GM18508 (cell line): Measurements from ENCODE around the gene TUBG1.
"Not testable (repeated sequence)": the region's sequence is repeated elsewhere in the genome, so short reads cannot be mapped to it uniquely, and the experiment has no call there.

ENCODE experiments used
- ATAC-seq: cut with Tn5 transposase; IDR thresholded peaks from one replicate; pipeline ENCODE4 v1.9.1; 2021; ENCODE audit warnings: moderate number of reproducible peaks; ENCODE audit not compliant: insufficient read depth, unreplicated experiment

Gene TUBG1

DNA sequence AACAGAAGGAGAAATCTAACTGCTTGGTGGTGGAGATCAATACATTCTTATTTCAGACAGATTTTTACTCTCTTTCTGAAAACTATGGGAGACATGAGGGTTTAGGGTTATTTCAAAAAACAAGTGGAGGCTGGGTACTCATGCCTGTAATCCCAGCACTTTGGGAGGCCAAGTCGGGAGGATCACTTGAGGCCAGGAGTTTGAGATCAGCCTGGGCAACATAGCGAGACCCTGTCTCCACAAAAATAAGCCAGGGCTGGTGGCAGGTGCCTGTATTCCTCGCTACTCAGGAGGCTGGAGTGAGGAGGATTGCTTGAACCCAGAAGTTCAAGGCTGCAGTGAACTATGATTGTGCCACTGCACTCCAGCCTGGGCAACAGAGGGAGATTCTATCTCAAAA, 12.5 kb downstream of the TUBG1 start:
- ATAC-seq = not testable (repeated sequence)

DNA sequence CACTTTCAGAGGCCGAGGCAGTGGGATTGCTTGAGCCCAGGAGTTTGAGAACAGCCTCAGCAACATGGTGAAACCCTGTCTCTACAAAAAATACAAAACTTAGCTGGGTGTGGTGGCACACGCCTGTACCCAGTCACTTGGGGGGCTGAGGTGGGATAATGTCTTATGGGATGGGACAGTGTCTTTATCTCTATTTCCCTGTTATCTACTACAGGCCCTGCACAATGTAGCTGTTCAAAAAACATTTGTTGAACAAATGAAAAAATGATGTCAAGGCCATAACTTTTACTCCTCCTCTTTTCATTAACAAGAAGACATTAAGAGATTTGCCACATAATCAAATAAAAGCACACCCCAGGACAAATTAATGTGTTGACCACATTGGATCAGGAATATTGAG, 13.8 kb downstream of the TUBG1 start:
- ATAC-seq = no peak

DNA sequence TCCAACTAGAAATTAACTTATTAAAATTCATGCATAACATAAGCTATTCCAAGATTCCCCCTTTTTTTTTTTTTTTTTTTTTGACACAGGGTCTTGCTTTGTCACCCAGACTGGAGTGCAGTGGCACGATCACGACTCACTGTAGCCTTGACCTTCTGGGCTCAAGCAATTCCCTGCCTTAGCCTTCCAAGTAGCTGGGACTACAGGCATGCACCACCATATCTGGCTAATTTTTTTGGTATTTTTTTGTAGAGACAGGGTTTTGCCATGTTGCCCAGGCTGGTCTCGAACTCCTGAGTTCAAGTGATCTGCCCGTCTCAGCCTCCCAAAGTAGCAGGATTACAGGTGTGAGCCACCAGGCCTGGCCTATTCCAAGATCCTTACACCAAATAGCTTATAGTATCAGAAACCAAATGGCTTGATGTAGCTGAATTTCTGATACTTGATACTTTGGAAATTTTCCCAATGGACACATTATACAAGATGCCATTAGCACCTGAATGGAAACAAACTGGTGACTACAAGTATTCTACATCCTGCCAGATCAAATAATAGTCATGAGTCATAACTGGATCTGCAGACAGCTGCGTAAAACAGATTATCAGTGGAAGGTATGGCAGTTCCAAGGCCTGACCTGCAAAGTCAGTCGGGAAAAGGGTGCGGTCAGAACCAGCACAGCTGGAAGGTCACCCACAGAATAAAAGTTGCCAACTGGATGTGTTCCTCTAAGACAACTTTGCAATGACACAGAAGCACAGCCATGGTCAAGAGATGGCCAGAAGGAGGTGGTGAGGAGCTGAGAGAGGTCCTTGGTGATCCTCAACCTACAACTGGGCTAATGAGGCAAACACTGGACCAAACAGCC, 14.5 kb downstream of the TUBG1 start:
- ATAC-seq = no peak

DNA sequence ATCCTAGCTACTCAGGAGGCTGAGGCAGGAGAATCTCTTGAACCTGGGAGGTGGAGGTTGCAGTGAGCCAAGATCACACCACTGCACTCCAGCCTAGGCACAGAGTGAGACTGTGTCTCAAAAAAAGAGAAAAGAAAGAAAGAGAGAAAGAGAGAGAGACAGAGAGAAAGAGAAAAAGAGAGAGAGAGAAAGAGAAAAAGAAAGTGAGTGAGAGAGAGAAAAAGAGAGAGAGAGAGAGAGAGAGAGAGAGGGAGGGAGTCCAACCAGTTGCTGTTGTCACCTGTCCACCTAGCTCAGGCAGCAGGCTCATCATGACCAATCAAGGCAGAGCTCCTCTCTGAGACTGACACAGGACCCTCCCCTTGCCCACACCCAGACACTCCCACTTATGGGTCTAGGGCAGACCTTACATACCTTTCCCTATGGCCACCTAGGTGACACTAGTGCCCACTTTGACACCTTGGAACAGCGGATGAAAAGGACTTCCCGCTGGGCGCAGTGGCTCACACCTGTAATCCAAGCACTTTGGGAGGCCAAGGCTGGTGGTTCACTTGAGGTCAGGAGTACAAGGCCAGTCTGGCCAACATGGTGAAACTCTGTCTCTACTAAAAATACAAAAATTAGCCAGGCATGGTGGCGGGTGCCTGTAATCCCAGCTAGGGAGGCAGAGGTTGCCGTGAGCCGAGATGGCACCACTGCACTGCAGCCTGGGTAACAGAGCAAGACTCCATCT, 17.7 kb downstream of the TUBG1 start:
- not testable (repeated sequence) for ATAC-seq

DNA sequence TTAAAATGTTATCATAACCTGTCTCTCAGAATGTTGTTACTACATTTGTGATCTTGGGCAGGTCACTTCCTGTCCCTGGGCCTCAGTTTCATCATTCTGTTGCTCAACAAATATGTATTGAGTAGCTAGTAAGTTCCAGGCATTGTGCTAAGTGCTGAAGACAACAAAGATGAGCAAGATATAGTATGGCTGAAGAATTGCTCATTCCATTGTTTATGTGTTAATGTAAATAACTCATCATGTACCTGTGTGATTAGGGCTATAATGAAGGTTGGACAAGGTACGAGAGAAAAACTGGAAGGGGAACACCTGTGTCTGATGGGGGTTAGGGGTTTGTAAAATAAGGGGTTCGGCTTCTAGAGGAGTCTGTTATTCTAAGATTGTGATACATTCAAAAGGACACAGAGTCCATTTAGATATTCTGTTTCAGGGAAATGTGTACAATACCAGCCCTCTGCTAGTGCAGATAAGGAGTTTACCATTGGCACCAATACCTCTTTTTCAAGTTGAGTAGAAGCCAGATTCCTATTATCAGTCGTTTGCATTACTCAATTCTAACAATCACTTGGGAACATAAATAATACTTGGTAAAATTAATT, 20.0 kb downstream of the TUBG1 start:
- ATAC-seq = no peak

DNA sequence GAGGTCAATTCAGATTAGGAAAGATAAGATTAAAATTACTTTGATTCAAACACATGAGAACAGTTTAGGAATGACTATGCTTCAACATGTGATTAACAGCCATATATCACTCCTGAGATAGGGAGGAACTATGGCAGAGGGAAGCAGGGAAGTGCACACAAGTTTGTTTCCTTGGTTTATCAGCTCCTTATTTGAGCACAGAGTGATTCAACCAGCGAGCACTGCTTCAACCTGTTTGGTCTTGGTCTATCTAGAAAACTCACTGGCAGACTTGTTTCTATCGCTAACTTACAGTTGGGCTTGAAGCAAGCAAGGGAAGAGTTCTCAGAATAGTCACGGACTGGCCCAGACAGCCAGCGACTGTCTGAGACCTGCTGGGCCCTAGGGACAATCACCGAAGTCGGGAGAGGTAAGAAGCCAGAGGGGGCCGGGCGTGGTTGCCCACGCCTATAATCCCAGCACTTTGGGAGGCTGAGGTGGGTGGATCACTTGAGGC, 23.5 kb downstream of the TUBG1 start:
- no peak for ATAC-seq

DNA sequence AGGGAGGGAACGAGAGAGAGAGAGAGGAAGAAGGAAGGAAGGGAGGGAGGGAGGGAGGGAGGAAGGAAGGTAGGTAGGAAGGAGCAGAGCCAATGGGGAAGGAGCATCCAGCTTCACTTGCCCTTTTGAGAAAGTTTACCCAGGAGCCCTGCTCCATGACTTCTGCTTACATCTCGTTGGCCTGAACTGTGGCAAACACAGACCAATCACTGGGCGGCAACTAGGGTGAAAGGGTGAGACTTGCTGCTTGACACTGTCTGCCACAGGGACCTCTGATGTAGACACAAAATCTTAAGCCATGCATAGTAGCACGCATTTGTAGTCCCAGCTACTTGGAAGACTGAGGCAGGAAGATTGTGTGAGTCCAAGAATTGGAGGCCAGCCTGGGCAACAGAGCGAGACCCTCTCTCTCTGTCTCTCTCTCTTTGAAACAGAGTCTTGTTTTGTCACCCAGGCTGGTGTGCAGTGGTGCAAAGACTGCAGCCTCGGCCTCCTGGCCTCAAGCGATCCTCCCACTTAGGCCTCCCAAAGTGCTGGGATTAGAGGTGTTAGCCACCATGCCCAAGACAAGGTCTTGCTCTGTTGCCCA, 30.1 kb downstream of the TUBG1 start:
- no peak for ATAC-seq

DNA sequence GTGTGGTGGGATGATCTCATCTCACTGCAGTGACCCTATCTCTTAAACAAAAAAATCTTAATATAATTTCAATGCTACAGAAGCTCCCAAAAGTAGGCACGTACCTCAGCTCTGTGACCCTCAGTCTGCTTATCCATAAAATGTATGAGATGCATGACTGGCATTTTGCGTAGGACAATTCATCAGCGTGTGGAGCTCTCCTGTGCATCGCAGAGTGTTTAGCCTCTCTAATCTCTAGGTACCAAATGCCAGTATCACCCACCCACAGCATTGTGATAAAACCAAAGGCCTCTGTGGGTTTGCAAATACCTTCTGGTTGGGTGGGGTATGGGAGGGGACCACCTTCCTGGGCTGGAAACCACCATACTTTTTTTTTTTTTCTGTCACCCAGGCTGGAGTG, 30.6 kb downstream of the TUBG1 start:
- no peak for ATAC-seq

DNA sequence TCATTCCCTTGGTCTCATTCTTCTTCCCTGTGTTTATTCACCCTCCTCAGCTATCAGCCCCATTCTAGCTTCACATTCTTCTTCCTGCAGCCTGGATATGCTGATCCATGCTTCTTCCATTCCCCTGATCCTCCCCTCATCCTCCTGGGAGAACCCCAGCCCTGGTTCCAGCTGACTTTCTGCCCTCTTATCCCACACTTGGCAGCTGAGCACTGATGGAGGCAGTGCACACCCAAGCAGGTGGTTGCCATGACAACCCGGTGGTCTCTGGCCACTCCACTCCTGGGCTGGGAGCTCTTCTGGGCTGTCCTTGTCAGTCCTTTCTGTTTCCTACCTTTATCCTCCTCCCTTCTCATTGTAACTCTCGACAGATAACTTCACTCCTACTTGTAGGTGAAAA, 32.9 kb downstream of the TUBG1 start:
- ATAC-seq = no peak

DNA sequence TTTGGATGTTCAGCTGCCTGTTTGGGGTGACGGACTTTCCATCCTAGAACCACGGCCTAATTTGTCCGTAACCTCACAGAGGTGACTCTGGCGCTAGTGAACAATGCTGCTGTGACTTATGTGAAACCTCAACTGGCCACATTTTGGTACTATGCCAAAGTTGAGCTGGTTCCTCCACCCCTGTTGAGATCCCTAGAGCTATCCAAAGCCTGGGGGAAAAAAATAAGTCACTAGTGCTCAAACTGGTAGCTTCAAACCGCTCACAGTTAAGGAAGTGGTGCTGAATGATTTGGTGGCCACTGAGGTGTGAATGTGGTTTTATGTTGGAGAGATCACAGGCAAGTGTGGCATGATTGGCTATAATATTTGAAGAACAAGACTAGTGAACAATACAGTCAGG, 38.3 kb downstream of the TUBG1 start:
- ATAC-seq = no peak

DNA sequence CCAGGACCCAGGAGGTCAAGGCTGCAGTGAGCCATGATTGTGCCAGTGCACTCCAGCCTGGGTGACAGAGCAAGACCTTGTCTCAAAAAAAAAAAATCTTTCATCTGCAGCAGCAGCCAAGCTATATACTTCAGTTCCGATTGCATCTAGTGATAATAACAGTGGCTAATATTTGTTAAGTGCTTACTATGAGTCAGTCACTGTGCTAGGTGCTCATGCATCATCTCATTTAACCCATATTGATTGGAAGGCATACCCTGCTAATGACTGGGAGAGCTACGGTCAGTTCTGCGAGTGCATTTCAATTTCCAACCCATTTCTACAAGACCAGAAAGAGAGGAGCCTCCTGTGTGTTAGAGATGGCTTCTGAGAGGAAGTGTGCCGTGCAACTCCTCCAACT, 41.9 kb downstream of the TUBG1 start:
- ATAC-seq = no peak

DNA sequence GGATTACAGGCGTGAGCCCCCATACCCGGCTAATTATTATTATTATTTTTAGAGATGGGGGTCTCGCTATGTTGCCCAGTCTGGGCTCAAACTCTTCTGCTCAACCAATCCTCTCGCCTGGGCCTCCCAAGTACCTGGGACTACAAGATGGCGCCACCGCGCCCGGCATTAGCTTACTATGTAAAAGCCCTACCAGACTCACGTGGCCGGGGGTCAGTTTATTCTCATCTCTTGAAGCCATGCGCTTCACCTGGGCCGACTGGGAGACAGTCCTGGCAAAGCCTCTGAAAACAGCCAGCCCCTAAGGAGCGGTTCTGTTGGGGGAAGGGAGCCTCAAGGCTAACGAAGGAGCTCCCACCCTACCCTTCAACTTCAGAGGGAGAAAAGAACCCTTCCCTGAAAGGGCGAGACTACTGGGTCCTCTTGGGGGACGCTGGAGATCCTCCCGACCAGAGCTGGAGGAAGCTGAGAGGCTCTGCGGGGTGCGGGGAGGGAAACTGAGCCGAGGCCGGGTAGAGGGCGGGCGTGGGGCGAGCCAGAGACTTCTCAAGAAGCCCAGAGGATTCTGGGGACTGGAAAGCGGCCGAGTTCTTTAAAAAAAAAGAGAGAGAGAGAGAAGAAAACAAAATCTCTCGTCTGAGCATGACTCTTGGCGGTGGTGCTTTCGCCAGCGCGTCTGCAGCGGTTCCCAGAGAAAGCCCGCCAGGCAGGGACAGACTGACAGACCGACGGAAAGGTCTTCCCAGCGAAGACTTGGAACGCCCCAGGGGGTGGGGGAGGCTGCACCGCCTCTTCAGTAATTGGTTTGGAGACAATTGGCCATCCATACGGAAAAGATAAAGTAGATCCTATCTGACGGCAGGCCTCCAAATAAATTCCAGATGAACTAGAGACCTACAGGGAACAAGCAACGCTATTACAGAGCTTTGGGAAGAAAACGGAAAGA, 44.0 kb downstream of the TUBG1 start:
- ATAC-seq = no peak

DNA sequence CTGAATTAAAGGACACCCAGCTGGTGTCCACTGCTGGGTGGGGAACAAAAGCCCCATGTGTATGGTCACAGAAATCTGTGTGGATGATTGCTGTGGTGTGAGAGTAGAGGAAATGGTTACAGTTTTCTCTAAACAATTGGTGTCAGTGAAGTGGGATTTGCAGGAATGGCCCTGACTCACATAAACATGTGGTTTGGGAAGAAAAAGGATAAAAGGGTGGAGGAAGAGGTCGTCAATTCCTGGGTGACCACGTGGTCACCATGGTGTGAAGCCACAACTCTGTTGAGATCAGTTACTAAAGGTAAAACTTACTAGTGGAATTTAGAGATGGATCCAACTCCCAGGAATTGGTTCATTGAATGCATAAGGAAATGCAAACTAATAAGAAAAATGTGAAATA, 46.0 kb downstream of the TUBG1 start:
- no peak for ATAC-seq

DNA sequence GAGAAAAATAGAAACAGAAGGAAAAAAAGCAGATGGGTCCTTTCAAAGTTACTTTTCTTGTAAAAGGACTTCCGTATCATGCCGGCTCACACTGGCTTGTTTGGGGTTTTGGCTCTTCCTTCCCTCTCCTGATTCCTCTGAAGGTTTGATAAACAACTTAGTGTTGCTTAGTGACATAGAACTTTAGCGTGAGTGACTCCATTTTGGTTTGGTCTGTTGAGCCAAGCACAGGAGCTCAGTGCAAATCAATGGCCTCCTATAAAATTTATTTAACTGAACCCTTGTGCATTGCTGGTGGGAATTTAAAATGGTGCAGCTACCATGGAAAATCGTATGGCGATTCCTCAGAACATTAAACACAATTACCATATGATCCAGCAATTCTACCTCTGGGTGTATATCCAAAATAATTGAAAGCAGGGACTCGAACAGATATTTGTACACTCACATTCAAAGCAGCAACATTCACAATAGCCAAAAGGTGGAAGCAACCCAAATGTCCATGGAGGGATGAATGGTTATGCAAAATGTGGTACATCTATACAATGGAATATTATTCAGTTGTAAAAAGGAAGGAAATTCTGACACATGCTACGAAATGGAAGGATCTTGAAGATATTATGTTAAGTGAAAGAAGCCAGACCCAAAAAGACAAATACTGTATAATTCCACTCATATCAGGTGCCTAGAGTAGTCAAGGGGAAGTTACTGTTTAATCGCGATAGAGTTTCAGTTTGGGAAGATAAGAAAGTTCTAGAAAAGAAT, 48.5 kb downstream of the TUBG1 start:
- ATAC-seq = no peak

DNA sequence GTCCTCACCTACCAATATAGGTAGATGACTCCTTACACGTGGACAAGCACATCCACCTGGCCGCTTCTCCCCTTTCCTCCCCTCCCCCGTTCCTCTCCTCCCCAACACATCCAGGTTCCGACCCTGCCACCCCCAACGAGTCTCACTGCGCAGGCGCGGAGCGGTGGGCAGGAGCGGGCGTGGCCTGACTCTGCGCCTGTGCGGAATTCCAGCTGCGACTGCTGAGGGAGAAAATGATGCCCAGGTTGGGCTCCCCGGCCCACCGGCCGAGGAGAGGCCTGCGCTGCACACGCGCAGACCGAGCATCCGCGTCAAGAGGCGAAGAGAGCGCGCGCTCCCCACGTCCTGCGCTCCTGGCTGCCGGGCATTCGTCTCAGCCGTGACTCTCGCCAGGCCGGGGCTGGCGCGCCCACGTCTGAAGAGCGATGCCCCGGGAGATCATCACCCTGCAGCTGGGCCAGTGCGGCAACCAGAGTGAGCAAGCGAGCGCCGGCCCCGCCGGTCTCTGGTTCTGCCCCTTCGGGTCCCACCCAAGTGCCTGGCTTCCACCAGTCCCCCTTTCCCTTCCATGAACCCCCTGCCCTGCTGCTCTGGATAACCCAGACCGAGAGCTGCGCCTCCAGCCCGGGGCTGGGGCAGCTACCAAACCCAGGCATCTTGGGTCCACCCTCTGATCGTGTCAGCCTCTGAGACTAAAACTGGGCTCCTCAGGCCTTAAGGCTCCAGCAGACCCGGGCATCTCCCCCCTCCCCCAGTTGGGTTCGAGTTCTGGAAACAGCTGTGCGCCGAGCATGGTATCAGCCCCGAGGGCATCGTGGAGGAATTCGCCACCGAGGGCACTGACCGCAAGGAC, 49.8 kb downstream of the TUBG1 start, which contains the start of gene TUBG2:
TUBG2 (plus strand) TSS at position 206 of the 853 bp plus-strand sequence; CDS start at position 426, 220 bp downstream.
- ATAC-seq = no peak

DNA sequence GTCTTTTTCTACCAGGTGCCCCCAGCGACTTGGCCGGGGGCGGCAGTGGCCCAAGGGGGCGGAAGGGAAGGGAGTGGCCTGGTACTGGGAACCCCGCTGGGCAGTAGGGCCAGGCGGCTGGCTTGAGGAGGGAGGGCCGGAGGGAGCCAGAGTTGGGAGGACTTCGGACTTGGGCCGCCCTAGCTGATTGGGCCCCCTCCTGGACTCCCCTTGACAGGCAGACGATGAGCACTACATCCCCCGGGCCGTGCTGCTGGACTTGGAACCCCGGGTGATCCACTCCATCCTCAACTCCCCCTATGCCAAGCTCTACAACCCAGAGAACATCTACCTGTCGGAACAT, 50.4 kb downstream of the TUBG1 start:
- ATAC-seq = not testable (repeated sequence)

DNA sequence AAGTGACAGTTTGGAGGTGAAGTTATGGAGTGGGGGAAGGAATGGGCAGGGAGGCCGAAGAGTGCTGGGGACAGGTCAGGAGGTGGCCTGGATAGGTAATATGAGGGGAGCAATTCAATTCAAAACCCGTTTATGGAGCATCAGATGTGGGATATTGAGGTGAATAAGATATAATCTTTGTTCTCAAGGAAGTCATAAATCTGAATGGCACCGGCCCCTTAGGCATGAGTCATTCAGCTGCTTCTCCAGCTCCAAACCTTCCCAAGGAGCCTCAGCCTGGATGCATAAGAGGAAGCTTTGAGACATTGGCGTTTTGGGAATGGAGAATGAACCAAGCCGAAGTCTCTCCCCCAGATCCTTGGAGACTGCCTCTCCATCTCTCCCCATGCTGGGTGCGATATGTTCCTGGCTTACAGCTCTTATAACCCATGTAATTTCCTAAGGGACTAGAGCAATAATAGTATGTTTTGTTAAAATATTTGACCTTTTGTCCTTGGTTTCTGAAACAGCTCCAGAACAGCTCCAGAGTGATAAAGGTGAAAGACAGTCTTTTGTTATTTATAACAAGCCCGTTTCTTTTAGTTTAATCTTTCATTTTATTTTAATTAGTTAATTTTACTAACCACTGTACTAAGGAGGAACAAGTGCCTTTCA, 51.3 kb downstream of the TUBG1 start:
- no peak for ATAC-seq
